Measurements from ENCODE around the gene PHLPP1.

The PHLPP1 gene

DNA sequence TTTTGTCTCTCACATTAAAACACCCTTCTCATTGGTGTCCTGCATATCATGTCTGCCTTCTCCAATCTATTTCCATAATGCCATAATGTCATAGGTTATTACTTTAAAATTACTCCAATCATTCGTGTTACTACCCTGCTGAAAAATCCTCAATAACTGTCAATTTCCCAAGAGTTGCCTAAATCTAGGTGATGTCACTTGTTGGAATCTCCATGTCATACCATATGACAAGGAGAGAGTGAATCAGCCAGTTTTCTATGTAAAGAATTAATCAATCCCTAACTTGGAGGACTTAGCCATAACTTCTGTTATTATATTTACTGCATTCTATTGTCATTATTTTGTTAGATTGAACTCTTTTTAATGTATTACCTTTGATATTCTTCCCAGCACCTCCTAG lies 62.5 kb downstream of the PHLPP1 start:
- Histone ChIP-seq H3K4me1 (ENCODE audit: low read depth, poor library complexity, severe bottlenecking) (no peaks in the 10 kb centered on the region), H3K36me3 (ENCODE audit: insufficient read depth) (no peaks in the 10 kb centered on the region), H3K4me3 (IDR thresholded peaks at IDR 0.05; ENCODE audit: insufficient read depth, low read depth, low read length) (no peak overlapping the region), H3K27me3 (ENCODE audit: insufficient read depth, low read depth) (no peaks in the 10 kb centered on the region), H3K9ac (no peak overlapping the region), H2AFZ (ENCODE audit: low read depth) (no peak overlapping the region), H3K4me2 (no peak overlapping the region), H4K20me1 (ENCODE audit: insufficient read depth) (no peaks in the 10 kb centered on the region), H3K79me2 (ENCODE audit: insufficient read depth, low read depth) (peaks cover 5% of the 10 kb centered on the region; the same call in 1 of the 2 replicates), H3K27ac (no peak overlapping the region)
- TF ChIP-seq CTCF (conservative IDR thresholded peaks at IDR 0.05; ENCODE audit: low read depth, low read length) = no peak

GRCh38 chr18:62778976-62779869 lies 63.9 kb downstream of the PHLPP1 start:
- Histone ChIP-seq H2AFZ (ENCODE audit: low read depth) (no peak overlapping the region), H3K4me2 (no peak overlapping the region), H3K9ac (no peak overlapping the region), H3K4me1 (ENCODE audit: low read depth, poor library complexity, severe bottlenecking) (no peaks in the 10 kb centered on the region), H3K4me3 (IDR thresholded peaks at IDR 0.05; ENCODE audit: insufficient read depth, low read depth, low read length) (no peak overlapping the region), H3K79me2 (ENCODE audit: insufficient read depth, low read depth) (peaks cover 8% of the 10 kb centered on the region; the same call in 1 of the 2 replicates), H4K20me1 (ENCODE audit: insufficient read depth) (no peaks in the 10 kb centered on the region), H3K27me3 (ENCODE audit: insufficient read depth, low read depth) (no peaks in the 10 kb centered on the region), H3K36me3 (ENCODE audit: insufficient read depth) (no peaks in the 10 kb centered on the region), H3K27ac (no peak overlapping the region)
- TF ChIP-seq CTCF (conservative IDR thresholded peaks at IDR 0.05; ENCODE audit: low read depth, low read length) = no peak

- H3K79me2 ChIP-seq (ENCODE audit: insufficient read depth, low read depth) = peaks cover 8% of the 10 kb centered on the region; the same call in 1 of the 2 replicates
- H2AFZ ChIP-seq (ENCODE audit: low read depth) = no peak overlapping the region
- H3K9ac ChIP-seq = no peak overlapping the region
- H3K4me1 ChIP-seq (ENCODE audit: low read depth, poor library complexity, severe bottlenecking) = no peaks in the 10 kb centered on the region
- H4K20me1 ChIP-seq (ENCODE audit: insufficient read depth) = no peaks in the 10 kb centered on the region
- H3K27ac ChIP-seq = no peak overlapping the region
- H3K36me3 ChIP-seq (ENCODE audit: insufficient read depth) = no peaks in the 10 kb centered on the region
- H3K27me3 ChIP-seq (ENCODE audit: insufficient read depth, low read depth) = no peaks in the 10 kb centered on the region
- no peak overlapping the region for H3K4me3 ChIP-seq (IDR thresholded peaks at IDR 0.05; ENCODE audit: insufficient read depth, low read depth, low read length)
- H3K4me2 ChIP-seq = no peak overlapping the region
- no peak for TF ChIP-seq CTCF (conservative IDR thresholded peaks at IDR 0.05; ENCODE audit: low read depth, low read length)
These were observed 65.9 kb downstream of the PHLPP1 start for GRCh38 chr18:62781262-62781661.

DNA sequence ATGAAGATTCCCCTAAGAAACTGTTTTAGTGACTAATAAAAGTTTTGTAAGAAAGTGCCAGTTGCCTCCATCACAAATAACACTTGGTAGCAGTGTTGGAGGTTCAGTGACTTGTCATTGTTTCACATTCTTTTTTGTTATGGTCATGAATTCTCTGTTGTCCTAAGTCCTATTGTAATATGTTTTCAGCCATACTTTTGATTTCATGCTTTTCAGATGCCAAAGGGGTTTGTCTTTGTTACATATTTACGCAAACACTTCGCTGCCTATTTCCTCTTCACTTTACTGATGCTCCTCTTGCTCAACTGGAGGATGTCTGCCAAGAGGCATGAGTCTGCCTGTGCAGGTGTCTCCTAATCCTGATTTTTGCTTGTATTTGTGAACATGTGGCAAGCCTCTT lies 66.6 kb downstream of the PHLPP1 start:
- Histone ChIP-seq H3K27me3 (ENCODE audit: insufficient read depth, low read depth) (no peaks in the 10 kb centered on the region), H3K79me2 (ENCODE audit: insufficient read depth, low read depth) (peaks cover 8% of the 10 kb centered on the region; the same call in 1 of the 2 replicates), H4K20me1 (ENCODE audit: insufficient read depth) (no peaks in the 10 kb centered on the region), H3K27ac (no peak overlapping the region), H3K4me2 (no peak overlapping the region), H3K4me1 (ENCODE audit: low read depth, poor library complexity, severe bottlenecking) (no peaks in the 10 kb centered on the region), H3K9ac (no peak overlapping the region), H2AFZ (ENCODE audit: low read depth) (no peak overlapping the region), H3K4me3 (IDR thresholded peaks at IDR 0.05; ENCODE audit: insufficient read depth, low read depth, low read length) (no peak overlapping the region), H3K36me3 (ENCODE audit: insufficient read depth) (no peaks in the 10 kb centered on the region)
- no peak for TF ChIP-seq CTCF (conservative IDR thresholded peaks at IDR 0.05; ENCODE audit: low read depth, low read length)

Measured in KMS-11 (cell line).